ENCODE results near the gene DPAGT1. TPM values are rescaled to one million over a fixed set of nuclear protein-coding genes. Genes with fewer than 3 reads are reported as not detected.
A peak's percentile ranks its signal among the peaks of the same experiment; 100 is the strongest.

The DPAGT1 gene
- total RNA-seq, 1 experiment from 2014 or later, result 41.1 TPM

DNA sequence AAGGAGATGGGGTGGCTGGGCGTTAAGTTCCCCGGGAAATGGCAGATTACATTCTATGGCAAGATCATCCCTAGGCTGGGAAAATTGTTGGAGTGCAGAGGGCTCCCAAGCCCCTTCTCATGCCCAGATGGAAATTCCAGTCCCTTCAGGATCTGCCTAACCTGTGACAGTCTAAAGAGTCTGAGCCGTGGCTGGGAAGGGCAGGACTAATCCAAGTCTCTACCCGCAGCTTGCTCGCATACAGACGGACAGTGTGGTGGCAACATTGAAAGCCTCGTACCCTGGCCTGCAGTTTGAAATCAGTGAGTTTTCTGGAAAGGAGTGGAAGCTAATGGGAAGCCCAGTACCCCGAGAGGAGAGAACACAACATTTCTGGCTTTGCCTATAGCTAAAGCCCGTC, 13.2 kb downstream of the DPAGT1 start:
- H3K27me3 ChIP-seq (ENCODE audit: insufficient read depth, low read depth), result no peaks in the 10 kb centered on the region
- H3K4me1 ChIP-seq (replicated peaks; ENCODE audit: insufficient read depth), result peaks cover 38% of the 10 kb centered on the region
- peaks cover 14% of the 10 kb centered on the region for H3K36me3 ChIP-seq (ENCODE audit: low read depth)
- TF ChIP-seq EZH2 (IDR thresholded peaks at IDR 0.05; ENCODE audit: low read depth), result no peak
- TF ChIP-seq CTCF (conservative IDR thresholded peaks at IDR 0.05), result no peak
- ChIA-PET POLR2A (ENCODE audit: unreplicated experiment) (no interaction called here), CTCF (interaction anchor here (0.6 kb wide), 1 partner anchor 252 kb away, joined by 3 read pairs; no protein-coding TSS in a partner anchor)
- peaks cover 43% of the 10 kb centered on the region for H3K79me2 ChIP-seq (ENCODE audit: low read depth)
- H2AFZ ChIP-seq, result no peak overlapping the region
- no peak overlapping the region for H3K4me3 ChIP-seq
- DNase-seq, result peak in 1 of 2 experiments; percentile 12
- no peaks in the 10 kb centered on the region for H3K9me3 ChIP-seq (ENCODE audit: insufficient read depth, low read depth)
- H3K9me2 ChIP-seq (ENCODE audit: insufficient read depth), result no peaks in the 10 kb centered on the region
- H3K27ac ChIP-seq, result no peak overlapping the region
- no peak overlapping the region for H3K4me2 ChIP-seq
- peaks cover 14% of the 10 kb centered on the region for H4K20me1 ChIP-seq (ENCODE audit: insufficient read depth)
- peaks cover 40% of the 10 kb centered on the region; the same call in 1 of the 2 replicates for H3F3A ChIP-seq (ENCODE audit: insufficient read depth, low read depth)
- BruUV-seq (replicated peaks), result no TSS peak
- intact Hi-C loops (cut with micrococcal nuclease; ENCODE audit: unreplicated experiment), result no loop called here

GRCh38 chr11:119087747-119088241, 13.9 kb downstream of the DPAGT1 start:
- Histone ChIP-seq H3K4me1 (replicated peaks; ENCODE audit: insufficient read depth) (peaks cover 32% of the 10 kb centered on the region), H3K4me2 (peak overlapping the region; percentile 50), H3K4me3 (no peak overlapping the region), H3K27ac (0 out of 2 replicates have a peak overlapping the region, but pooled peaks have one; percentile 6), H4K20me1 (ENCODE audit: insufficient read depth) (peaks cover 8% of the 10 kb centered on the region), H2AFZ (no peak overlapping the region), H3K9me2 (ENCODE audit: insufficient read depth) (no peaks in the 10 kb centered on the region), H3F3A (ENCODE audit: insufficient read depth, low read depth) (peaks cover 39% of the 10 kb centered on the region; the same call in 1 of the 2 replicates), H3K27me3 (ENCODE audit: insufficient read depth, low read depth) (no peaks in the 10 kb centered on the region), H3K9me3 (ENCODE audit: insufficient read depth, low read depth) (no peaks in the 10 kb centered on the region), H3K79me2 (ENCODE audit: low read depth) (peaks cover 37% of the 10 kb centered on the region), H3K36me3 (ENCODE audit: low read depth) (peaks cover 8% of the 10 kb centered on the region)
- ChIA-PET POLR2A (ENCODE audit: unreplicated experiment) (interaction anchor here (1.0 kb wide), 1 partner anchor 15 kb away, joined by 3 read pairs; no protein-coding TSS in a partner anchor), CTCF (no interaction called here)
- BruUV-seq (replicated peaks), result no TSS peak
- peak; percentile 31 to 35 for DNase-seq
- intact Hi-C loops (cut with micrococcal nuclease; ENCODE audit: unreplicated experiment), result no loop called here
- TF ChIP-seq EZH2 (IDR thresholded peaks at IDR 0.05; ENCODE audit: low read depth) (no peak), CTCF (conservative IDR thresholded peaks at IDR 0.05) (no peak)

GRCh38 chr11:119087123-119087522, 14.5 kb downstream of the DPAGT1 start:
- ChIA-PET CTCF (interaction anchor here (0.6 kb wide), 1 partner anchor 1032 kb away, joined by 11 read pairs; no protein-coding TSS in a partner anchor), POLR2A (ENCODE audit: unreplicated experiment) (interaction anchor here (1.0 kb wide), 1 partner anchor 15 kb away, joined by 3 read pairs; no protein-coding TSS in a partner anchor)
- no peak overlapping the region for H2AFZ ChIP-seq
- no peaks in the 10 kb centered on the region for H3K9me3 ChIP-seq (ENCODE audit: insufficient read depth, low read depth)
- H3K4me2 ChIP-seq, result peak overlapping the region; percentile 50
- H3K27ac ChIP-seq, result 0 out of 2 replicates have a peak overlapping the region, but pooled peaks have one; percentile 6
- intact Hi-C loops (cut with micrococcal nuclease; ENCODE audit: unreplicated experiment), result no loop called here
- peaks cover 3% of the 10 kb centered on the region; the same call in 1 of the 2 replicates for H4K20me1 ChIP-seq (ENCODE audit: insufficient read depth)
- no peaks in the 10 kb centered on the region for H3K9me2 ChIP-seq (ENCODE audit: insufficient read depth)
- H3K4me1 ChIP-seq (replicated peaks; ENCODE audit: insufficient read depth), result peaks cover 26% of the 10 kb centered on the region
- H3K4me3 ChIP-seq, result no peak overlapping the region
- H3K36me3 ChIP-seq (ENCODE audit: low read depth), result peaks cover 2% of the 10 kb centered on the region; the same call in 1 of the 2 replicates
- H3F3A ChIP-seq (ENCODE audit: insufficient read depth, low read depth), result peaks cover 39% of the 10 kb centered on the region; the same call in 1 of the 2 replicates
- peaks cover 31% of the 10 kb centered on the region for H3K79me2 ChIP-seq (ENCODE audit: low read depth)
- TF ChIP-seq CTCF (conservative IDR thresholded peaks at IDR 0.05) (no peak), EZH2 (IDR thresholded peaks at IDR 0.05; ENCODE audit: low read depth) (no peak)
- H3K27me3 ChIP-seq (ENCODE audit: insufficient read depth, low read depth), result no peaks in the 10 kb centered on the region
- BruUV-seq (replicated peaks), result no TSS peak
- DNase-seq, result no peak

All from PC-9 (cell line).